ENCODE data around the gene PDZRN4. TPM values are rescaled to one million over a fixed set of nuclear protein-coding genes. Genes with fewer than 3 reads are reported as not detected.
"Not testable (repeated sequence)": the region's sequence is repeated elsewhere in the genome, so short reads cannot be mapped to it uniquely, and the experiment has no call there.

Gene PDZRN4
- total RNA-seq, 2 donors from 2014 or later: 26.8 to 32.9 TPM

GRCh38 chr12:41271489-41271888, 83.4 kb downstream of the PDZRN4 start:
- intact Hi-C loops (cut with DNase I): no loop called here
- no peak for DNase-seq (ENCODE audit: low spot score)

GRCh38 chr12:41274643-41275042, 86.5 kb downstream of the PDZRN4 start:
- intact Hi-C loops (cut with DNase I): no loop called here

GRCh38 chr12:41277100-41277945, 89.2 kb downstream of the PDZRN4 start:
- intact Hi-C loops (cut with DNase I): no loop called here
- DNase-seq (ENCODE audit: low spot score): no peak

More at GRCh38 chr12:41274643-41275042, 86.5 kb downstream of the PDZRN4 start:
- no peak for DNase-seq (ENCODE audit: low spot score)

- no peak for DNase-seq (ENCODE audit: low spot score)
- intact Hi-C loops (cut with DNase I): no loop called here
Measured at GRCh38 chr12:41277946-41278267, 89.8 kb downstream of the PDZRN4 start.

- DNase-seq (ENCODE audit: low spot score): peak; percentile 73
- intact Hi-C loops (cut with DNase I): not testable (repeated sequence)
Measured at GRCh38 chr12:41280341-41281095, 92.4 kb downstream of the PDZRN4 start.

GRCh38 chr12:41285470-41285869, 97.3 kb downstream of the PDZRN4 start:
- DNase-seq (ENCODE audit: low spot score); intact Hi-C loops (cut with DNase I): not testable (repeated sequence)

- intact Hi-C loops (cut with DNase I): no loop called here
- DNase-seq (ENCODE audit: low spot score): no peak
Measured at GRCh38 chr12:41286426-41286825, 98.3 kb downstream of the PDZRN4 start.

- DNase-seq (ENCODE audit: low spot score): no peak
- intact Hi-C loops (cut with DNase I): no loop called here
Measured at GRCh38 chr12:41287500-41288141, 99.5 kb downstream of the PDZRN4 start.

GRCh38 chr12:41288142-41288811, 100.2 kb downstream of the PDZRN4 start:
- intact Hi-C loops (cut with DNase I): no loop called here
- DNase-seq (ENCODE audit: low spot score): no peak

- intact Hi-C loops (cut with DNase I): no loop called here
- no peak for DNase-seq (ENCODE audit: low spot score)
Measured at GRCh38 chr12:41289501-41289900, 101.4 kb downstream of the PDZRN4 start.

GRCh38 chr12:41293011-41293410, 104.9 kb downstream of the PDZRN4 start:
- DNase-seq (ENCODE audit: low spot score): no peak
- intact Hi-C loops (cut with DNase I): no loop called here

- DNase-seq (ENCODE audit: low spot score): no peak
- intact Hi-C loops (cut with DNase I): no loop called here
Measured at GRCh38 chr12:41293461-41293860, 105.3 kb downstream of the PDZRN4 start.

GRCh38 chr12:41302979-41303403, 114.9 kb downstream of the PDZRN4 start:
- DNase-seq (ENCODE audit: low spot score): no peak
- intact Hi-C loops (cut with DNase I): no loop called here

GRCh38 chr12:41304526-41304925, 116.4 kb downstream of the PDZRN4 start:
- no peak for DNase-seq (ENCODE audit: low spot score)
- intact Hi-C loops (cut with DNase I): no loop called here

- intact Hi-C loops (cut with DNase I): no loop called here
- no peak for DNase-seq (ENCODE audit: low spot score)
Measured at GRCh38 chr12:41310367-41310766, 122.2 kb downstream of the PDZRN4 start.

- intact Hi-C loops (cut with DNase I): no loop called here
- no peak for DNase-seq (ENCODE audit: low spot score)
Measured at GRCh38 chr12:41311883-41312282, 123.8 kb downstream of the PDZRN4 start.

- intact Hi-C loops (cut with DNase I); DNase-seq (ENCODE audit: low spot score): not testable (repeated sequence)
Measured at GRCh38 chr12:41312451-41312850, 124.3 kb downstream of the PDZRN4 start.

GRCh38 chr12:41325336-41325735, 137.2 kb downstream of the PDZRN4 start:
- no peak for DNase-seq (ENCODE audit: low spot score)

GRCh38 chr12:41327096-41327895, 139.2 kb downstream of the PDZRN4 start:
- intact Hi-C loops (cut with DNase I): no loop called here
- no peak for DNase-seq (ENCODE audit: low spot score)

More at GRCh38 chr12:41325336-41325735, 137.2 kb downstream of the PDZRN4 start:
- intact Hi-C loops (cut with DNase I): no loop called here

All from posterior vena cava (tissue), 2 donors.